GM20431 (cell line): ENCODE results near the gene PUM1.
"Not testable (repeated sequence)": the region's sequence is repeated elsewhere in the genome, so short reads cannot be mapped to it uniquely, and the experiment has no call there.

ENCODE experiments used
- in situ Hi-C: fragments of 300-500 bp; cut with MseI, MboI; formaldehyde crosslinking; loops from one replicate; pipeline ENCODE4 v1.15.0; 2020; ENCODE audit warnings: low sequenced_read_pairs; ENCODE audit not compliant: unreplicated experiment

The PUM1 gene

GRCh38 chr1:31064111-31064717 is 1.3 kb downstream of the PUM1 start:
- in situ Hi-C loops = no loop called here

GRCh38 chr1:31063631-31064030 is 1.9 kb downstream of the PUM1 start:
- in situ Hi-C loops = no loop called here

GRCh38 chr1:31062867-31063380 is 2.6 kb downstream of the PUM1 start:
- in situ Hi-C loops = no loop called here

DNA sequence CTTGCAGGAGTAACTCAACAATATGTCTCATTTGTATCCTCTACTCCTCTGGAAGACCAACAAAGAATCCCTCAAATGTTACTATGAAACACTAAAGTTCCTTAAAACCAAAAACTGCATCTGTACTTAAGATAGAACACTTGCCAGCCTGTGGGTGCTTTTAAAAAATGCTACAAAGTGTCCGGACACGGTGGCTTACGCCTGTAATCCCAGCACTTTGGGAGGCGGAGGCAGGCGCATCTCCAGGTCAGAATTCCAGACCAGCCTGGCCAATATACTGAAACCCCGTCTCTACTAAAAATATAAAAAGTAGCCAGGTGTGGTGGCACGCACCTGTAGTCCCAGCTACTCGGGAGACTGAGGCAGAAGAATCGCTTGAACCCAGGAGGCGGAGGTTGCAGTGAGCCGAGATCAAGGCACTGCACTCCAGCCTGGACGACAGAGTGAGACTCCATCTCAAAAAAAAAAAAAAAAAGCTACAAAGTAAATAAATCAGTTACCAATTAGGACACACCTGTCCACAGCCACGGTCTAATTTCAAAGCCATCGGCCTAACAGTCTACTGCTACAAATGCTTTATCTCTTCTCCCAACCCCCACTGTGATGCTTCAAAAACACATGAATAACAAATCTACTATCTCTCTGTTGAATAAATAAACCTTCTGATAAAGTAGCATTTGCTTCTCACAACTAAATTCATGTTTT is 3.2 kb downstream of the PUM1 start:
- in situ Hi-C loops = not testable (repeated sequence)

DNA sequence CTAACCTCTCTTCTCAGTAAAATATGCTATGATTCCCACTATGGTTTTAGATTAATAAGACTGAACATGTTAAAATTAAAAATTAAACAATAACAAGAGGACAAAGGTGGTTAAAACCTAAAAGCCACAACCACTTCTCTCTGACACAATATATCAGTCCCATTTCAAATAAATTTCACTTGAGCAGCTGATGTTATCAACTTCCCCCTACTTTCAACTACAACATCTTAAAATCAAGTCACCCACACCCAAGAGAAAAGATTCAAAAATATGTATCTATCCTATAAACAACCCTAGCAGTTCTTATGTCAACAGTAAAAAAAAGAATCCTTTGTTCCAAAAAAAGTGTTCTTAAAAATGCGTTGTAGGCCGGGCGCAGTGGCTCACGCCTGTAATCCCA is 7.5 kb downstream of the PUM1 start:
- in situ Hi-C loops = no loop called here

- in situ Hi-C loops = no loop called here
Measured at GRCh38 chr1:31055953-31056352, 9.6 kb downstream of the PUM1 start.

GRCh38 chr1:31055501-31055900 is 10.0 kb downstream of the PUM1 start:
- in situ Hi-C loops = no loop called here

GRCh38 chr1:31054958-31055481 is 10.5 kb downstream of the PUM1 start:
- in situ Hi-C loops = no loop called here

DNA sequence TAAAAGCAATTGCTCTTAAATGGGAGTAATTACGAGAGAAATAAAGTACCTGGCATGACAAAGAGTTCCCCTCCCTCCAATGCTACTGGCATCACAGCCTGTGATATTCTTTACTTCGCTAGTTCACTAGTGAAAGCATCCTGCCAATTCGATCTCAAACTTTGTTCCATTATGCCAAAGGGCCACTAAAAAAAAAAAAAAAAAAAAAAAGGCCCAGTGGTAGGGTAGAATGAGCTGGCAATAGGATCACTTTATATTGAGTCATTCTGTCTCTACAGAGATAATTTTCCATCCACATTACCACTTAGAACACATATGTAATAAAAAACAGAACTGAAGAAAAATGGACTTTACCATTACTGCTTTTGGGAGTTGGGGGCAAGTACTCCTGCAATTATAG is 11.2 kb downstream of the PUM1 start:
- in situ Hi-C loops = no loop called here

GRCh38 chr1:31052613-31053012 is 12.9 kb downstream of the PUM1 start:
- in situ Hi-C loops = not testable (repeated sequence)

- in situ Hi-C loops = no loop called here
Measured at GRCh38 chr1:31051611-31052010, 13.9 kb downstream of the PUM1 start.

DNA sequence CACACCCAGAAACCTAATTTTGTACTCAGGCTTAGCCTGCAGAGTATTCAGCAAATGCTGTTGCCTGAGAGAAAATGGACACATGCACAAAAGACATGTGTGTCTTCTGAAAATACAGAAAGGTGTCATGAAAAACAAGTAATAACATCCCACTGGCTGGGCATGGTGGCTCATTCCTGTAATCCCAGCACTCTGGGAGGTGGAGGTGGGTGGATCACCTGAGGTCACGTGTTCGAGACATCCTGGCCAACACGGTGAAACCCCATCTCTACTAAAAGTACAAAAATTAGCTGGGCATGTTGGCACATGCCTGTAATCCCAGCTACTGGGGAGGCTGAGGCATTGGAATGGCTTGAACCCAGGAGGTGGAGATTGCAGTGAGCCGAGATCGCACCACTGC is 18.0 kb downstream of the PUM1 start:
- in situ Hi-C loops = not testable (repeated sequence)

DNA sequence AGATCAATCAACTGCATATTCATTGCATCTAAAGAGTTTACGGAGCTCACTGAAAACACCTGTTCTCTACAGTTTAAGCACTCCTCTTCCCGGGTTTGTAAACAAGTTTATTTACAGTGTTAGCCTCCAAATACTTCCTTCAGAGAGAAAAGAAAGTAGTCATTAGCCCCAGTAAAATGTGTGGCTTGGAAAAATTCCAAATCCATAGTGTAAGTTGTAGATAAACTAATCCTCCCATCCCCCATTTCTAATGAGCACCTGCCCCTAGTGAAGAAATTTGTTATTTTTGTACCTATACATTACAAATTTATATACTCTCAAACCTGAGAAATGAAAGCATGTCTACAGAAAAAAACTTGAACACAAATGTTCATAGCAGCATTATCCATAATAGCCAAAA is 21.9 kb downstream of the PUM1 start:
- in situ Hi-C loops = no loop called here

DNA sequence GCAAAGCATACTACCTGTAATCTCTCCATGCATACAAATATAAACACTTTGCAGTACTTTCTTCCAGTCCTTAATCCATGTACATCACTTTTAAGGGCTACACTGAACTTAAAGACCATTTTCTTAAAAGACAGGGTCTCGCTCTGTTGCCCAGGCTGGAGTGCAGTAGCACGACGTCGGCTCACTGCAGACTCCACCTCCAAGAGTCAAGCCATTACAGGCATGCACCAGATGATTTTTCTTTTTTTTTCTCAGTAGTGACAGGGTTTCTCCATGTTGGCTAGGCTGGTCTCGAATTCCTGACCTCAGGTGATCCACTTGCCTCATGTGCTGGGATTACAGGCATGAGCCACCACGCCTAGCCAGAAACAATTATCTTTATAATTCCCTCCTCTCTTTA is 22.9 kb downstream of the PUM1 start:
- in situ Hi-C loops = no loop called here

- in situ Hi-C loops = no loop called here
Measured at GRCh38 chr1:31041529-31041928, 24.0 kb downstream of the PUM1 start.

DNA sequence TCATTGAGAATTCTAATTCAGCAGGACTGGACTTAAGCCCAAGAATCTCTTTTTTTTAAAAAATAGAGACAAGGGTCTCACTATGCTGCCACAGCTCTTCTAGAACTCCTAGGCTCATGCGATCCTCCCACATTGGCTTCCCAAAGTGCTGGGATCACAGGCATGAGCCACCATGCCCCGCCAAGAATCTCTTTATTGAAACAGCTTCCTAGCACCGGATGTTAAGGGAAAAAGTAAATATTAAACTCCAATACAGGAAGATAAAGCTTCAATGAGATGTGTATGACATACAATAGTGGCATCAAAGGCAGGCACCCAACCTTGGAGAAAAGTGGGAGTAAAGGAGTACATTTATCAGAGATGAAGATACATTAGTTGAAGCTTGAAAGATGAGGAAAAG is 25.5 kb downstream of the PUM1 start:
- in situ Hi-C loops = no loop called here

- in situ Hi-C loops = not testable (repeated sequence)
Measured at GRCh38 chr1:31038935-31039334, 26.6 kb downstream of the PUM1 start.

DNA sequence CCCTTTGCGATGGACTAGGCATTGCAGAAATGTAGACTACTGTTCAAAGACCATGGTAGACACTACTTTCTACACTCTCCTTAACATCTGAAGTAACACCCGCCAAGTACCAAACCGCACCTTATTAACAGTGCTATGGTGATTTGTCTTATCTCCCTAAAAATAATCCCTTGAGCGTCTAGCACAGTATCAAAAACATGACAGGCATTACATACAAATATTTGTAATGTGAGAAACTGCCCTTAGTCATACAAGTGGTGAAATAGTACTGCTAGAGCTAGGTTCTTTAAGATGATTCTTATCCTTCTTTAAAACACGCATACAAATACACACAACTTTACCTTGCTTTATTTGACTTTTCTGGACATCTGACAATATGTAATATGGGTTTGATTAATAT is 27.2 kb downstream of the PUM1 start:
- in situ Hi-C loops = no loop called here

- in situ Hi-C loops = no loop called here
Measured at GRCh38 chr1:31036749-31037500, 28.6 kb downstream of the PUM1 start.

DNA sequence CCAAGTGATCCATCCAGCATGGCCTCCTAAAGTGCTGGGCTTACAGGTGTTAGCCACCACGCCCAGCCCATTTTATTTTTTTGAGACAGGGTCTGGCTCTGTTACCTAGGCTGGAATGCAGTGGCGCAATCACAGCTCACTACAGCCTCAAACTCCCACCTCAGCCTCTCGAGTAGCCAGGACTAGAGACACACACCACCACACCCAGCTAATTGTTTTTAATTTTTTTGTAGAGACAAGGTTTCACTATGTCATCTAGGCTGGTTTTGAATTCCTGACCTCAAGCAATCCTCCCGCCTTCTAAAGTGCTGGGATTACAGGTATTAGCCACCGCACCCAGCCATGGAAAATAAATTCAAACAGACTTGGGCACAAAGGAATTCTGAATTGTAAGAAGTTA is 31.9 kb downstream of the PUM1 start:
- in situ Hi-C loops = no loop called here

- in situ Hi-C loops = no loop called here
Measured at GRCh38 chr1:31032266-31032665, 33.3 kb downstream of the PUM1 start.
